NB4 (cell line): ENCODE data around the gene FLNC.

Experiments used
- DNase-seq: peaks from one replicate; pipeline ENCODE4 v3.0.0; 2010; ENCODE audit warnings: low read depth
- H3K4me3 ChIP-seq: one replicate; pipeline ENCODE4 v1.5.1; 2011; ENCODE audit warnings: mild to moderate bottlenecking, low read depth, low read length, moderate library complexity
- MYC ChIP-seq: IDR thresholded peaks from 2 replicates; pipeline ENCODE4 v1.6.1; 2011; ENCODE audit warnings: low read depth, low read length
- POLR2A ChIP-seq: IDR thresholded peaks from 2 replicates; pipeline ENCODE4 v1.6.1; 2011; ENCODE audit warnings: mild to moderate bottlenecking; ENCODE audit not compliant: insufficient read length; ENCODE audit errors: extremely low read depth
- TF ChIP-seq, protein P1 (sequence below): IDR thresholded peaks from 2 replicates; pipeline ENCODE4 v1.6.1; 2011; ENCODE audit warnings: low read depth, low read length
- TF ChIP-seq, protein P2 (sequence below): IDR thresholded peaks from one replicate; pipeline ENCODE4 v1.5.1; 2012; ENCODE audit warnings: low read depth, low read length

The FLNC gene

GRCh38 chr7:128835231-128835751 is 5.1 kb downstream of the FLNC start:
- DNase-seq = no peak

GRCh38 chr7:128835790-128836641 is 5.8 kb downstream of the FLNC start:
- DNase-seq = no peak
- no peak overlapping the region for H3K4me3 ChIP-seq
- TF ChIP-seq, protein P1, sequence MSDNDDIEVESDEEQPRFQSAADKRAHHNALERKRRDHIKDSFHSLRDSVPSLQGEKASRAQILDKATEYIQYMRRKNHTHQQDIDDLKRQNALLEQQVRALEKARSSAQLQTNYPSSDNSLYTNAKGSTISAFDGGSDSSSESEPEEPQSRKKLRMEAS = no peak
- TF ChIP-seq MYC = no peak
- TF ChIP-seq, protein P2, sequence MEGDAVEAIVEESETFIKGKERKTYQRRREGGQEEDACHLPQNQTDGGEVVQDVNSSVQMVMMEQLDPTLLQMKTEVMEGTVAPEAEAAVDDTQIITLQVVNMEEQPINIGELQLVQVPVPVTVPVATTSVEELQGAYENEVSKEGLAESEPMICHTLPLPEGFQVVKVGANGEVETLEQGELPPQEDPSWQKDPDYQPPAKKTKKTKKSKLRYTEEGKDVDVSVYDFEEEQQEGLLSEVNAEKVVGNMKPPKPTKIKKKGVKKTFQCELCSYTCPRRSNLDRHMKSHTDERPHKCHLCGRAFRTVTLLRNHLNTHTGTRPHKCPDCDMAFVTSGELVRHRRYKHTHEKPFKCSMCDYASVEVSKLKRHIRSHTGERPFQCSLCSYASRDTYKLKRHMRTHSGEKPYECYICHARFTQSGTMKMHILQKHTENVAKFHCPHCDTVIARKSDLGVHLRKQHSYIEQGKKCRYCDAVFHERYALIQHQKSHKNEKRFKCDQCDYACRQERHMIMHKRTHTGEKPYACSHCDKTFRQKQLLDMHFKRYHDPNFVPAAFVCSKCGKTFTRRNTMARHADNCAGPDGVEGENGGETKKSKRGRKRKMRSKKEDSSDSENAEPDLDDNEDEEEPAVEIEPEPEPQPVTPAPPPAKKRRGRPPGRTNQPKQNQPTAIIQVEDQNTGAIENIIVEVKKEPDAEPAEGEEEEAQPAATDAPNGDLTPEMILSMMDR = no peak
- TF ChIP-seq POLR2A = no peak

More at GRCh38 chr7:128835231-128835751, 5.1 kb downstream of the FLNC start:
- no peak overlapping the region for H3K4me3 ChIP-seq
- TF ChIP-seq, protein P2 = no peak
- TF ChIP-seq, protein P1 = no peak
- TF ChIP-seq MYC (no peak), POLR2A (no peak)

DNA sequence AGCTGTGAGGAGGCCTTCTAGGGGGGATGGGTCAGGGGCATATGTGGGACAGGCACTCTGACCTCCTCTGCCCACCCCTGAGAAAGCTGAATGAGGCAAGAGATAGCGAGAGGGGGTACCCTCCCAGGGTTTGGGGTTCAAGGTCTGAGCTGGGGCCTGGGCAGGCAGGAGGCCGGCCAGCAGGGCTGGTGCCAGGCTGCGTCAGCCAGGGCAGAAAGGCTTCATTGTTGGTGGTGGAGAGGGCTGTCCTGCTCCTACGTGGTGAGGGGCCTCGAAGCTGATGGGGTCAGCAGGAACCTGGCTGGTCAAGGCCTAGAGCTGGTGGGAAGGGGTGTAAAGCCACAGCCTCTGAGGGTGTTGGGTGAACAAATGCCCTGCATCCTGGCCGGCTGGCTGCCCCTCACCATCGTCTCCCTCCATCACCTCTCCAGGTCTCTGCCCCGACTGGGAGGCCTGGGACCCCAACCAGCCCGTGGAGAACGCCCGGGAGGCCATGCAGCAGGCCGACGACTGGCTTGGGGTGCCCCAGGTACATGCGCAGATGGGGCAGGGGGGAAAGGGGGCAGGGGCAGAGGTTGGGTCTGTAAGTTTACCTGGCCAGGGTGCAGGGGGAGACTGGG is 6.6 kb downstream of the FLNC start:
- no peak for DNase-seq
- no peak for TF ChIP-seq POLR2A
- TF ChIP-seq MYC = no peak
- TF ChIP-seq, protein P2 = no peak
- TF ChIP-seq, protein P1 = no peak
- no peak overlapping the region for H3K4me3 ChIP-seq

GRCh38 chr7:128837521-128837921 is 7.3 kb downstream of the FLNC start:
- H3K4me3 ChIP-seq = no peak overlapping the region
- TF ChIP-seq MYC (no peak), POLR2A (no peak)
- TF ChIP-seq, protein P2 = no peak
- TF ChIP-seq, protein P1 = no peak
- no peak for DNase-seq

- no peak overlapping the region for H3K4me3 ChIP-seq
- TF ChIP-seq MYC (no peak), POLR2A (no peak)
- TF ChIP-seq, protein P1 = no peak
- TF ChIP-seq, protein P2 = no peak
- no peak for DNase-seq
These were observed 8.0 kb downstream of the FLNC start for GRCh38 chr7:128838109-128838779.
